ENCODE data around the gene SREK1. TPM values are rescaled to one million over a fixed set of nuclear protein-coding genes. Genes with fewer than 3 reads are reported as not detected.

The SREK1 gene
- total RNA-seq, 1 donor from 2014 or later = 68.2 TPM

- no peak overlapping the region for H3K27ac Mint-ChIP-seq (ENCODE audit: unreplicated experiment)
- H3K4me3 Mint-ChIP-seq (ENCODE audit: unreplicated experiment) = no peak overlapping the region
- TF ChIP-seq CTCF (IDR thresholded peaks at IDR 0.05; ENCODE audit: unreplicated experiment) = no peak
- peaks cover 4% of the 10 kb centered on the region for H3K27me3 Mint-ChIP-seq (ENCODE audit: unreplicated experiment)
- no peaks in the 10 kb centered on the region for H3K9me3 Mint-ChIP-seq (ENCODE audit: unreplicated experiment)
- peaks cover 10% of the 10 kb centered on the region for H3K36me3 Mint-ChIP-seq (ENCODE audit: low read depth, unreplicated experiment)
- peaks cover 3% of the 10 kb centered on the region for H3K4me1 Mint-ChIP-seq (ENCODE audit: unreplicated experiment)
- DNase-seq (ENCODE audit: low spot score) = no peak
Observed at GRCh38 chr5:66179297-66180051, 35.4 kb downstream of the SREK1 start.

- no peak for DNase-seq (ENCODE audit: low spot score)
- no peak for TF ChIP-seq CTCF (IDR thresholded peaks at IDR 0.05; ENCODE audit: unreplicated experiment)
- Mint-ChIP-seq H3K27me3 (ENCODE audit: unreplicated experiment) (peaks cover 4% of the 10 kb centered on the region), H3K36me3 (ENCODE audit: low read depth, unreplicated experiment) (peaks cover 7% of the 10 kb centered on the region), H3K27ac (ENCODE audit: unreplicated experiment) (no peak overlapping the region), H3K9me3 (ENCODE audit: unreplicated experiment) (no peaks in the 10 kb centered on the region), H3K4me3 (ENCODE audit: unreplicated experiment) (no peak overlapping the region), H3K4me1 (ENCODE audit: unreplicated experiment) (peaks cover 3% of the 10 kb centered on the region)
Observed at GRCh38 chr5:66180282-66181155, 36.4 kb downstream of the SREK1 start.

GRCh38 chr5:66186108-66186507 is 42.0 kb downstream of the SREK1 start:
- TF ChIP-seq CTCF (IDR thresholded peaks at IDR 0.05; ENCODE audit: unreplicated experiment) = no peak
- peaks cover 2% of the 10 kb centered on the region for H3K27me3 Mint-ChIP-seq (ENCODE audit: unreplicated experiment)
- H3K36me3 Mint-ChIP-seq (ENCODE audit: low read depth, unreplicated experiment) = no peaks in the 10 kb centered on the region
- no peaks in the 10 kb centered on the region for H3K4me1 Mint-ChIP-seq (ENCODE audit: unreplicated experiment)
- no peak overlapping the region for H3K4me3 Mint-ChIP-seq (ENCODE audit: unreplicated experiment)
- no peak for DNase-seq (ENCODE audit: low spot score)
- H3K9me3 Mint-ChIP-seq (ENCODE audit: unreplicated experiment) = no peaks in the 10 kb centered on the region
- no peak overlapping the region for H3K27ac Mint-ChIP-seq (ENCODE audit: unreplicated experiment)

- Mint-ChIP-seq H3K27me3 (ENCODE audit: unreplicated experiment) (peaks cover 7% of the 10 kb centered on the region), H3K27ac (ENCODE audit: unreplicated experiment) (no peak overlapping the region), H3K4me3 (ENCODE audit: unreplicated experiment) (no peak overlapping the region), H3K36me3 (ENCODE audit: low read depth, unreplicated experiment) (no peaks in the 10 kb centered on the region), H3K9me3 (ENCODE audit: unreplicated experiment) (no peaks in the 10 kb centered on the region), H3K4me1 (ENCODE audit: unreplicated experiment) (no peaks in the 10 kb centered on the region)
- TF ChIP-seq CTCF (IDR thresholded peaks at IDR 0.05; ENCODE audit: unreplicated experiment) = no peak
- DNase-seq (ENCODE audit: low spot score) = no peak
Observed at GRCh38 chr5:66193419-66193818, 49.3 kb downstream of the SREK1 start.
